ENCODE measurements around the gene SART3.

Gene SART3

GRCh38 chr12:108560752-108561719, at the start of gene SART3:
SART3 (minus strand) TSS chr12:108561173; CDS start chr12:108561154, 19 bp downstream.
- no peaks in the 10 kb centered on the region for H3K27me3 ChIP-seq
- H3K27ac ChIP-seq, result peak within 1 kb of the TSS; percentile 92
- no peaks in the 10 kb centered on the region for H3K9me3 ChIP-seq
- peaks cover 35 to 36% of the 10 kb centered on the region in 2 experiments for H3K4me1 ChIP-seq (ENCODE audit: control insufficient read depth in 1 of 2, insufficient read depth in 1 of 2, low read depth in 1 of 2, low read length in 1 of 2)
- H3K36me3 ChIP-seq, result peaks cover 18% of the 10 kb centered on the region
- peak within 1 kb of the TSS; percentile 71 to 88 for H3K4me3 ChIP-seq (ENCODE audit: low read depth in 1 of 2, low read length in 1 of 2)
- peak; percentile 17 for TF ChIP-seq CTCF (IDR thresholded peaks at IDR 0.05)

GRCh38 chr12:108610336-108610815, 49.4 kb upstream of the SART3 start:
- H3K27me3 ChIP-seq, result peaks cover 18% of the 10 kb centered on the region
- H3K36me3 ChIP-seq, result no peaks in the 10 kb centered on the region
- H3K27ac ChIP-seq, result no peak overlapping the region
- no peaks in the 10 kb centered on the region for H3K9me3 ChIP-seq
- TF ChIP-seq CTCF (IDR thresholded peaks at IDR 0.05), result no peak
- no peaks in the 10 kb centered on the region for H3K4me1 ChIP-seq (ENCODE audit: control insufficient read depth in 1 of 2, insufficient read depth in 1 of 2, low read depth in 1 of 2, low read length in 1 of 2)
- H3K4me3 ChIP-seq (ENCODE audit: low read depth in 1 of 2, low read length in 1 of 2), result no peak overlapping the region

- no peak overlapping the region for H3K4me3 ChIP-seq (ENCODE audit: low read depth in 1 of 2, low read length in 1 of 2)
- no peaks in the 10 kb centered on the region for H3K36me3 ChIP-seq
- no peaks in the 10 kb centered on the region for H3K9me3 ChIP-seq
- H3K4me1 ChIP-seq (ENCODE audit: control insufficient read depth in 1 of 2, insufficient read depth in 1 of 2, low read depth in 1 of 2, low read length in 1 of 2), result no peaks in the 10 kb centered on the region
- peaks cover 18% of the 10 kb centered on the region for H3K27me3 ChIP-seq
- no peak overlapping the region for H3K27ac ChIP-seq
- no peak for TF ChIP-seq CTCF (IDR thresholded peaks at IDR 0.05)
Observed at GRCh38 chr12:108609537-108610335, 48.8 kb upstream of the SART3 start.

GRCh38 chr12:108608616-108609015, 47.6 kb upstream of the SART3 start:
- Histone ChIP-seq H3K27ac (no peak overlapping the region), H3K4me1 (ENCODE audit: control insufficient read depth in 1 of 2, insufficient read depth in 1 of 2, low read depth in 1 of 2, low read length in 1 of 2) (no peaks in the 10 kb centered on the region), H3K27me3 (peaks cover 18% of the 10 kb centered on the region), H3K36me3 (no peaks in the 10 kb centered on the region), H3K4me3 (ENCODE audit: low read depth in 1 of 2, low read length in 1 of 2) (no peak overlapping the region), H3K9me3 (no peaks in the 10 kb centered on the region)
- no peak for TF ChIP-seq CTCF (IDR thresholded peaks at IDR 0.05)

DNA sequence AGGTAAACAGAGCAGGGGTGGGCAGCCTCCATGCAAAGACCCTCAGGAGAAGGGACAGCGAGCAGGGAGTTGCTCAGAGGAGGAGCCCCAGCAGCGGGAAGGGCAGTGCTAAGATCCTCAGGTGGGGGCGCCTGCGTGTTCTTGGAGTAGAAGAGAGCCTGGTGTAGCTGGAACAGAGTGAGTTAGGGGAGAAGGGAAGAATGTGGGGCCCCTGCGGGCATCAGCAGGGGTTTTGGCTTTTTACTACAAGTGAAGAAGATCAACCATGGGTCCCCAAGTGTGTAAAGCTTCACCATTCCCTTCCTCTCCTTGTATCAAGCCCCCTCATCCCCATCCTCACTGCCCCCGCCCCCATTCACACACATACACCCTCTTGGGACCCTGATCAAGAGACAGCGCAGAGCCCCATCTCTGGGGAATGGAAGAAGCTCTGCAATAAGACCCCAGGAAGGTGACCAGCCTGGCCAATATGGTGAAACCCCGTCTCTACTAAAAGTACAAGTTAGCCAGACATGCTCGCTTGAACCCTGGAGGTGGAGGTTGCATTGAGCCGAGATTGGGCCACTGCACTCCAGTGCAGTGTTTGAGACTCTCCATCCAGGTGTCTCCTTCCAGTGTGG, 47.1 kb upstream of the SART3 start:
- no peaks in the 10 kb centered on the region for H3K9me3 ChIP-seq
- H3K36me3 ChIP-seq, result no peaks in the 10 kb centered on the region
- TF ChIP-seq CTCF (IDR thresholded peaks at IDR 0.05), result no peak
- no peak overlapping the region for H3K4me3 ChIP-seq (ENCODE audit: low read depth in 1 of 2, low read length in 1 of 2)
- no peak overlapping the region for H3K27ac ChIP-seq
- H3K4me1 ChIP-seq (ENCODE audit: control insufficient read depth in 1 of 2, insufficient read depth in 1 of 2, low read depth in 1 of 2, low read length in 1 of 2), result no peaks in the 10 kb centered on the region
- peaks cover 18% of the 10 kb centered on the region for H3K27me3 ChIP-seq
